ENCODE measurements around the gene PGA4.

PGA4 gene

DNA sequence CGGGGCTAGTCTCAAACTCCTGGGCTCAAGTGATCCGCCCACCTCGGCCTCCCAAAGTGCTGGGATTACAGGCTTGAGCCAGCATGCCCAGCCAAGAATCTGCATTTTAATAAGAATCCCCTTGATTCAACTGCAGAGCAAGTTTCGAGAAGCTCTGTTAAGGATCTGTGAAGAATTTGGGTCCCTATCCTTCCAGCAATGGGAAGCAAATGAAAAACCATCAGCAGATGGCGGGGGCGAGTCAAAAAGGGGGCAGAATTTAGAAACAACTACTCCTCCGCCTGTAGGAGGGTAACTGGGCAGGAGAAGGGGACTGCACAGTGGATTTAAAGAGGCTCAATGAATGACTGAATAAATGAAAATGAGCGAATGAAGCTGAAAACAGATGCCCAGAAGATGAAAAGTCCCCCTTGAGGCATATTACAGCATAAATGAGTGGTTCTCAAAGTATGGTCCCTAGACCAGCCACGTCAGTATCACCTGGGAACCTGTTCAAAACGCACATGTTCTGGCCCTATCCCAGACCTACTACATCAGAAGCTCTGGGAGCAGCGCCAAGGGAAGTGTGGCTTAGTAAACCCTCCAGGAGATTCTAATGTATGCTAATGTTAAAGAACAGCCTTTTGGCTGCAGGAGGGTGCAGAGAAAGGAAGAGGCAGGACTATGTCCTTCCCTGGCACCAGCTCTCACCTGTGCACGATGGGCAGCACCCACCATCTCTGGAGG lies 58.0 kb downstream of the PGA4 start:
- DNase-seq = no peak

DNA sequence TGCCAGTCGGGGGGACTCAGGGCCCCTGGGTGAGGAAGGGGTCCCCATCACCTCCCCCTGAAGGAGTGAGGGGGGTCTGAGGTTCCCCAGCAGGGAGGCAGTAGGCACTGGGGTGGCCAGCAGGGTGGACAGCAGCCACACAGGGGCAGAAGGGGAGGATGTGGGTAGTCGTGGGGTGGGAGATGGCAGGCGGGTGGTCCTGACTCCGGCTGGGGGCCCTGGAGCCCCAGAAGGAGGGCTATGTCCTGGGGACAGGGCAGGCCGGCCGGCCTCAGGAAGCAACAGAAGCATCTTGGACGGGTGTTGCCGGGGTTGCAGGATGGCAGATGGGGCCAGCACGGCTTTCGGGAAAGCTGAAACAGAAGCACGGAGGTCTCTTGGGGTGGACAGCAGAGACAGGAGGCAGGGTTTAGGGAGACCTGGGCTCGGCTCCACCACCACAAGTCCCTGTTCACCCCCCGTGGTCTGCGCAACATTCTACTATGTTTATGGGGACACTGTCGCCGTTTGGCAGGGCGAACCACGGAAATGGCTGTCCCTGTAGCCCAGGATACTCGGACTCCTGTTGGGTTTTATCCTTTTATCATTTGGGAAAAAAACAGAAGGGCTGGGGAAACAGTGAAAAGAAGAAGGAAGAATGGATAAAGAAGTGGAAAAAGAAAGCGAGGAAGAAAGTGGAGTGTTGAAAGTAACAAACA lies 58.9 kb downstream of the PGA4 start:
- DNase-seq = no peak

Data from C1 segment of cervical spinal cord (tissue), 14 donors.